ENCODE measurements around the gene LAX1.
"Not testable (repeated sequence)": the region's sequence is repeated elsewhere in the genome, so short reads cannot be mapped to it uniquely, and the experiment has no call there.

DNA sequence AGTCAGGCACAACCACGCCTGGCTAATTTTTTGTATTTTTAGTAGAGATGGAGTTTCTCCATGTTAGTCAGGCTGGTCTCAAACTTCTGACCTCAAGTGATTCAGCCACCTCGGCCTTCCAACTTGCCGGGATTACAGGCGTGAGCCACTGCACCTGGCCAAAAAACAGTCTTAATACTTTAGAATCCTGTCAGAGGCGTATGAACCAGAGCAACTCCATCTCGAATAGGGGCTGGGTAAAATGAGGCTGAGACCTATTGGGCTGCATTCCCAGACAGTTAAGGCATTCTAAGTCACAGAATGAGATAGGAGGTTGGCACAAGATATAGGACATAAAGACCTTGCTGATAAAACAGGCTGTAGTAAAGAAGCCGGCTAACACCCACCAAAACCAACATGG, 3.0 kb upstream of the LAX1 start:
- TF ChIP-seq, protein P1, sequence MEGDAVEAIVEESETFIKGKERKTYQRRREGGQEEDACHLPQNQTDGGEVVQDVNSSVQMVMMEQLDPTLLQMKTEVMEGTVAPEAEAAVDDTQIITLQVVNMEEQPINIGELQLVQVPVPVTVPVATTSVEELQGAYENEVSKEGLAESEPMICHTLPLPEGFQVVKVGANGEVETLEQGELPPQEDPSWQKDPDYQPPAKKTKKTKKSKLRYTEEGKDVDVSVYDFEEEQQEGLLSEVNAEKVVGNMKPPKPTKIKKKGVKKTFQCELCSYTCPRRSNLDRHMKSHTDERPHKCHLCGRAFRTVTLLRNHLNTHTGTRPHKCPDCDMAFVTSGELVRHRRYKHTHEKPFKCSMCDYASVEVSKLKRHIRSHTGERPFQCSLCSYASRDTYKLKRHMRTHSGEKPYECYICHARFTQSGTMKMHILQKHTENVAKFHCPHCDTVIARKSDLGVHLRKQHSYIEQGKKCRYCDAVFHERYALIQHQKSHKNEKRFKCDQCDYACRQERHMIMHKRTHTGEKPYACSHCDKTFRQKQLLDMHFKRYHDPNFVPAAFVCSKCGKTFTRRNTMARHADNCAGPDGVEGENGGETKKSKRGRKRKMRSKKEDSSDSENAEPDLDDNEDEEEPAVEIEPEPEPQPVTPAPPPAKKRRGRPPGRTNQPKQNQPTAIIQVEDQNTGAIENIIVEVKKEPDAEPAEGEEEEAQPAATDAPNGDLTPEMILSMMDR (IDR thresholded peaks at IDR 0.05; ENCODE audit: insufficient read depth, low read depth, low read length) = not testable (repeated sequence)
- TF ChIP-seq EZH2 (IDR thresholded peaks at IDR 0.05; ENCODE audit: insufficient read depth, low read length) = not testable (repeated sequence)
